ENCODE data around the gene PRPH. TPM values are rescaled to one million over a fixed set of nuclear protein-coding genes. Genes with fewer than 3 reads are reported as not detected.
A peak's percentile ranks its signal among the peaks of the same experiment; 100 is the strongest.

PRPH gene
- total and polyA plus RNA-seq, 9 of the 15 experiments (the other 6 are each of a cell fraction or from before 2014, with no cell fraction given) = 0.27 to 1.9 (median 1.3) TPM; not detected in 1

DNA sequence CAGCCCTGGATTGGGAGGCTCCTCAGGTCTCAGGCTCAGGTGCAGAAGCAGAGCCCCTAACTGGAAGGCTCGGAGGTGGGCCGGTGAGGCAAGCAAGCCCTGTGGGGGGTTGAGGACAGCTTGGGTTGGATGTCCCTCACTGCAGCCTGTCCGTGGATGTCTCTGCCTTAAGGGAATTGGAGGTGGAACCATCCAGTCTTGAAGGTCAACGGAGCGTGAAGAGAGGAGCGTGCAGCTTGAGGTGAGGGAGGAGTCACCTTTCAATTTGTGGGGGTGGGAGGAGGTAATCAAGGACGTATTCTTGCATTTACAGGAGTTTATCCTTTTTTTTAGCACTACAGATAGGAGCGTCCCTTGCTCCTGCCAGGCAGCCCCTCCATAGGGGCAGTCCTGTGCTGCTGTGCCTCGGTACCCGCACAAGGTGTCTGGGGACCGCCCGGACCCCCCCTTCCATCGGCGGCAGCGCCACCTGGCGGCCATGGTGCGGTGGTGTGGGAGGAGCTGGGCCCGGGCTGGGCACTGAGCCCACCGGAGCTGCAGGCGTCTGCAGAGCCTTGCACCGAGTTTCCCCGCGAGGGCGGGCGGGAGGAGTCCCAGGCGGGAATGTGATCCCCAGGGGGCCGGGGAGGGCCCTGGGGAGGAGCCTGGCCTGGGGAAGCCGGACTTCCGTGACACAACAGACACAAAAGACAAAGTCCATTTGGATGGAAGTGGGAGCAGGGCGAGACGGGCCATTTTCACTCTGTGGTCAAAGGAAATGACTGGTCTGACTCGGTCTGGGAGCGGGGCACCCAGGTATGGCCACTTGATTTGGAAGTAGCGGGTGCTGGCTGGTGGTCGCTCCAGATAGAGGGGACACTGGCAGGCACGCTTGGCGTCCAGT, 52.6 kb downstream of the PRPH start:
- ATAC-seq = peak; percentile 89
- intact Hi-C loops (cut with micrococcal nuclease) = loop anchor here (10.0 kb wide), 2 partner anchors 283 to 373 kb away; partner anchors contain the start of genes KMT2D, RHEBL1, WNT1 and WNT10B
- TF ChIP-seq, protein P1, sequence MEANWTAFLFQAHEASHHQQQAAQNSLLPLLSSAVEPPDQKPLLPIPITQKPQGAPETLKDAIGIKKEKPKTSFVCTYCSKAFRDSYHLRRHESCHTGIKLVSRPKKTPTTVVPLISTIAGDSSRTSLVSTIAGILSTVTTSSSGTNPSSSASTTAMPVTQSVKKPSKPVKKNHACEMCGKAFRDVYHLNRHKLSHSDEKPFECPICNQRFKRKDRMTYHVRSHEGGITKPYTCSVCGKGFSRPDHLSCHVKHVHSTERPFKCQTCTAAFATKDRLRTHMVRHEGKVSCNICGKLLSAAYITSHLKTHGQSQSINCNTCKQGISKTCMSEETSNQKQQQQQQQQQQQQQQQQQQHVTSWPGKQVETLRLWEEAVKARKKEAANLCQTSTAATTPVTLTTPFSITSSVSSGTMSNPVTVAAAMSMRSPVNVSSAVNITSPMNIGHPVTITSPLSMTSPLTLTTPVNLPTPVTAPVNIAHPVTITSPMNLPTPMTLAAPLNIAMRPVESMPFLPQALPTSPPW (CRISPR knock-in tag; IDR thresholded peaks at IDR 0.05) = peak; percentile 96
- TF ChIP-seq, protein P2, sequence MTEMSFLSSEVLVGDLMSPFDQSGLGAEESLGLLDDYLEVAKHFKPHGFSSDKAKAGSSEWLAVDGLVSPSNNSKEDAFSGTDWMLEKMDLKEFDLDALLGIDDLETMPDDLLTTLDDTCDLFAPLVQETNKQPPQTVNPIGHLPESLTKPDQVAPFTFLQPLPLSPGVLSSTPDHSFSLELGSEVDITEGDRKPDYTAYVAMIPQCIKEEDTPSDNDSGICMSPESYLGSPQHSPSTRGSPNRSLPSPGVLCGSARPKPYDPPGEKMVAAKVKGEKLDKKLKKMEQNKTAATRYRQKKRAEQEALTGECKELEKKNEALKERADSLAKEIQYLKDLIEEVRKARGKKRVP (CRISPR knock-in tag; IDR thresholded peaks at IDR 0.05) = no peak
- TF ChIP-seq, protein P3, sequence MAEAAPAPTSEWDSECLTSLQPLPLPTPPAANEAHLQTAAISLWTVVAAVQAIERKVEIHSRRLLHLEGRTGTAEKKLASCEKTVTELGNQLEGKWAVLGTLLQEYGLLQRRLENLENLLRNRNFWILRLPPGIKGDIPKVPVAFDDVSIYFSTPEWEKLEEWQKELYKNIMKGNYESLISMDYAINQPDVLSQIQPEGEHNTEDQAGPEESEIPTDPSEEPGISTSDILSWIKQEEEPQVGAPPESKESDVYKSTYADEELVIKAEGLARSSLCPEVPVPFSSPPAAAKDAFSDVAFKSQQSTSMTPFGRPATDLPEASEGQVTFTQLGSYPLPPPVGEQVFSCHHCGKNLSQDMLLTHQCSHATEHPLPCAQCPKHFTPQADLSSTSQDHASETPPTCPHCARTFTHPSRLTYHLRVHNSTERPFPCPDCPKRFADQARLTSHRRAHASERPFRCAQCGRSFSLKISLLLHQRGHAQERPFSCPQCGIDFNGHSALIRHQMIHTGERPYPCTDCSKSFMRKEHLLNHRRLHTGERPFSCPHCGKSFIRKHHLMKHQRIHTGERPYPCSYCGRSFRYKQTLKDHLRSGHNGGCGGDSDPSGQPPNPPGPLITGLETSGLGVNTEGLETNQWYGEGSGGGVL (CRISPR knock-in tag; IDR thresholded peaks at IDR 0.05) = no peak
- TF ChIP-seq, protein P4, sequence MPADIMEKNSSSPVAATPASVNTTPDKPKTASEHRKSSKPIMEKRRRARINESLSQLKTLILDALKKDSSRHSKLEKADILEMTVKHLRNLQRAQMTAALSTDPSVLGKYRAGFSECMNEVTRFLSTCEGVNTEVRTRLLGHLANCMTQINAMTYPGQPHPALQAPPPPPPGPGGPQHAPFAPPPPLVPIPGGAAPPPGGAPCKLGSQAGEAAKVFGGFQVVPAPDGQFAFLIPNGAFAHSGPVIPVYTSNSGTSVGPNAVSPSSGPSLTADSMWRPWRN (IDR thresholded peaks at IDR 0.05; ENCODE audit: low read depth) = no peak
- TF ChIP-seq BCOR (IDR thresholded peaks at IDR 0.05) = 0 out of 2 replicates have a peak, but pooled peaks have one; percentile 25
- no peak for TF ChIP-seq GATAD2B (IDR thresholded peaks at IDR 0.05; ENCODE audit: borderline replicate concordance)
- TF ChIP-seq RUNX1 (IDR thresholded peaks at IDR 0.05; ENCODE audit: low read depth) = no peak
- TF ChIP-seq HNRNPLL (IDR thresholded peaks at IDR 0.05; ENCODE audit: low read depth, low read length, poor library complexity, severe bottlenecking) = no peak
- no peak for TF ChIP-seq PHF21A (IDR thresholded peaks at IDR 0.05; ENCODE audit: borderline replicate concordance, low read depth)
- no peak for TF ChIP-seq KAT7 (CRISPR knock-in tag; IDR thresholded peaks at IDR 0.05; ENCODE audit: borderline replicate concordance)
- no peak for TF ChIP-seq KLF6 (CRISPR knock-in tag; IDR thresholded peaks at IDR 0.05; ENCODE audit: borderline replicate concordance)
- 0 out of 2 replicates have a peak, but pooled peaks have one; percentile 22 for TF ChIP-seq ZNF121 (CRISPR knock-in tag; conservative IDR thresholded peaks at IDR 0.05)
- TF ChIP-seq HIVEP1 (CRISPR knock-in tag; IDR thresholded peaks at IDR 0.05) = no peak
- no peak for TF ChIP-seq ATF1 (CRISPR knock-in tag; IDR thresholded peaks at IDR 0.05)
- 0 out of 2 replicates have a peak, but pooled peaks have one; percentile 33 for TF ChIP-seq ATF1 (tag; IDR thresholded peaks at IDR 0.05)
- TF ChIP-seq ETS2 (tag; IDR thresholded peaks at IDR 0.05; ENCODE audit: borderline replicate concordance, poor library complexity, severe bottlenecking) = no peak

More for the DNA sequence above, 52.6 kb downstream of the PRPH start:
- H4K20me1 ChIP-seq (replicated peaks; ENCODE audit: control insufficient read depth, insufficient read depth, low read length) = peaks cover 5% of the 10 kb centered on the region; the same call in 1 of the 2 replicates
- H3K4me2 ChIP-seq (ENCODE audit: insufficient read depth, low read length) = peak overlapping the region; percentile 68
- no peaks in the 10 kb centered on the region for H3K9me3 ChIP-seq (replicated peaks; ENCODE audit: control insufficient read depth, insufficient read depth, low read depth, low read length)
- H3K9me1 ChIP-seq (ENCODE audit: control insufficient read depth, insufficient read depth, low read length) = no peaks in the 10 kb centered on the region
- peaks cover 23 to 43% of the 10 kb centered on the region in 2 experiments for H3K4me1 ChIP-seq (replicated peaks in 1 of 2; ENCODE audit: control insufficient read depth in 2 of 2, insufficient read depth in 2 of 2, low read length in 2 of 2)
- CTCF ChIA-PET (ENCODE audit: low intra/inter-chr PET ratio) = interaction anchor here (0.6 to 2.2 kb wide), 6 partner anchors 9 to 166 kb away, joined by 3 to 8 read pairs (median 5); no protein-coding TSS in a partner anchor
- no peaks in the 10 kb centered on the region for H3K36me3 ChIP-seq (ENCODE audit: control insufficient read depth, insufficient read depth, low read length)
- in situ Hi-C loops (cut with MboI) = no loop called here
- DNase-seq (ENCODE audit: extremely low read depth in 1 of 4, low spot score in 3 of 4) (peak; percentile 77 to 93 (median 91)), FAIRE-seq (peak; percentile 55)
- 11% methylated on average over 33 of the region's 37 CpGs for WGBS (ENCODE audit: insufficient coverage, low coverage, missing lambda C conversion rate)
- peak overlapping the region; percentile 14 to 72; a peak in 3 of 4 replicates for H3K9ac ChIP-seq (ENCODE audit: insufficient read depth in 1 of 2, low read depth in 2 of 2, low read length in 2 of 2)
- H3K4me3 ChIP-seq = peak overlapping the region; percentile 36
- H3K27me3 ChIP-seq (ENCODE audit: control insufficient read depth in 2 of 2, insufficient read depth in 2 of 2, low read length in 2 of 2) = peaks cover 27 to 42% of the 10 kb centered on the region in 2 experiments; a peak in 4 of 5 replicates
- H2AFZ ChIP-seq (ENCODE audit: low read depth, low read length) = peak overlapping the region; percentile 90
- no peak overlapping the region; the same call in 2 of the 3 replicates for H3K27ac ChIP-seq (ENCODE audit: extremely low read depth, low read depth, low read length)
- no TSS peak for BruUV-seq (replicated peaks)
- POLR2A ChIA-PET = interaction anchor here (0.7 to 2.0 kb wide), 7 partner anchors 20 to 330 kb away, joined by 4 to 17 read pairs (median 4); partner anchors contain the start of genes PRPH and SPATS2
- H3K79me2 ChIP-seq (ENCODE audit: control insufficient read depth, insufficient read depth, low read length) = no peaks in the 10 kb centered on the region

Data from K562 (cell line).